K562 (cell line): ENCODE measurements around the gene PLEKHS1. TPM values are rescaled to one million over a fixed set of nuclear protein-coding genes. Genes with fewer than 3 reads are reported as not detected.

Source experiments
- ATAC-seq: fragments of 200-7000 bp; cut with Tn5 transposase; 3 replicates; pipeline ENCODE4 v1.9.1; 2020; ENCODE audit warnings: moderate library complexity
- BruUV-seq: library from RNA; stranded (reverse); fragments of 400-500 nt; replicated peaks from 2 replicates; lab custom pipeline; 2021; lab: Mats Ljungman, UMichigan
- CTCF ChIA-PET: fragments of 300-600 bp; formaldehyde crosslinking; extraction: SDS; loops from one replicate; lab custom pipeline; 2021; ENCODE audit warnings: low intra/inter-chr PET ratio; lab: Yijun Ruan, JAX
- POLR2A ChIA-PET: fragments of 300-600, 350-650 bp; sonication (Branson Sonifier 250); formaldehyde crosslinking; extraction: SDS; loops from one replicate; lab custom pipeline; 2021; ENCODE audit warnings: antibody characterized with exemption, inconsistent platforms; lab: Yijun Ruan, JAX
- DNase-seq, 4 experiments: peaks; one replicate each; pipeline versions ENCODE4 v3.0.0 to v3.0.0-alpha.2; 2011 to 2018; ENCODE audit warnings: low spot score in 3 of 4, mixed read lengths in 3 of 4; ENCODE audit errors: extremely low read depth in 1 of 4
- FAIRE-seq: peaks from 2 replicates; lab custom pipeline; 2011; peaks lifted over from hg19 to GRCh38; lab: Jason Lieb, UNC
- H2AFZ ChIP-seq: 2 replicates; pipeline ENCODE4 v1.6.0; 2011; ENCODE audit warnings: low read depth, low read length, control low read depth, inconsistent platforms
- H3K27ac ChIP-seq: fragments of 200-600 bp; 3 replicates; pipeline ENCODE4 v1.8.0; 2011; ENCODE audit warnings: low read depth, mild to moderate bottlenecking, control low read depth, inconsistent platforms, low read length, moderate library complexity, mixed read lengths; ENCODE audit errors: extremely low read depth
- H3K27me3 ChIP-seq, 2 experiments: fragments of 300-600 bp in 1 of 2; 2 replicates in 1 of 2; 3 replicates in 1 of 2; pipeline versions ENCODE4 v1.6.0 to v1.8.0; 2011; ENCODE audit warnings: inconsistent platforms in 2 of 2, low read length in 2 of 2, mild to moderate bottlenecking in 1 of 2, mixed read lengths in 1 of 2, moderate library complexity in 1 of 2; ENCODE audit not compliant: control insufficient read depth in 2 of 2, insufficient read depth in 2 of 2
- H3K36me3 ChIP-seq: fragments of 300-600 bp; 3 replicates; pipeline ENCODE4 v1.8.0; 2011; ENCODE audit warnings: mild to moderate bottlenecking, low read length, inconsistent platforms; ENCODE audit not compliant: control insufficient read depth, insufficient read depth
- H3K4me1 ChIP-seq, 2 experiments: fragments of 200-600 bp in 1 of 2; replicated peaks in 1 of 2; 2 replicates in 1 of 2; 3 replicates in 1 of 2; pipeline versions ENCODE4 v1.5.1 to v1.8.0; 2011; ENCODE audit warnings: inconsistent platforms in 2 of 2, low read length in 2 of 2, mild to moderate bottlenecking in 1 of 2, mixed read lengths in 1 of 2, moderate library complexity in 1 of 2; ENCODE audit not compliant: control insufficient read depth in 2 of 2, insufficient read depth in 2 of 2
- H3K4me2 ChIP-seq: 2 replicates; pipeline ENCODE4 v1.6.1; 2011; ENCODE audit warnings: low read length, control low read depth, inconsistent platforms, mixed read lengths; ENCODE audit not compliant: insufficient read depth
- H3K4me3 ChIP-seq: fragments of 200-600 bp; sonication (generic), shearing (Covaris generic); 2 replicates; pipeline ENCODE4 v1.5.1; 2016; ENCODE audit warnings: control low read depth, inconsistent platforms
- H3K79me2 ChIP-seq: fragments of 200-600 bp; 3 replicates; pipeline ENCODE4 v1.8.0; 2011; ENCODE audit warnings: low read length, inconsistent platforms; ENCODE audit not compliant: control insufficient read depth, insufficient read depth
- H3K9ac ChIP-seq, 2 experiments: 2 replicates each; pipeline versions ENCODE4 v1.6.0 to v1.6.1; 2011; ENCODE audit warnings: low read depth in 2 of 2, low read length in 2 of 2, control low read depth in 1 of 2, inconsistent platforms in 1 of 2, mild to moderate bottlenecking in 1 of 2, mixed read lengths in 1 of 2; ENCODE audit not compliant: insufficient read depth in 1 of 2
- H3K9me1 ChIP-seq: one replicate; pipeline ENCODE4 v1.6.0; 2011; ENCODE audit warnings: inconsistent platforms, mild to moderate bottlenecking, low read length, moderate library complexity; ENCODE audit not compliant: control insufficient read depth, insufficient read depth
- H3K9me3 ChIP-seq: replicated peaks from 2 replicates; pipeline ENCODE4 v1.5.1; 2011; ENCODE audit warnings: low read depth, low read length, inconsistent platforms; ENCODE audit not compliant: control insufficient read depth, insufficient read depth
- H4K20me1 ChIP-seq: replicated peaks from 2 replicates; pipeline ENCODE4 v1.6.1; 2011; ENCODE audit warnings: low read length, inconsistent platforms, mixed read lengths; ENCODE audit not compliant: control insufficient read depth, insufficient read depth
- KDM2B ChIP-seq: fragments of 250-450 bp; sonication (Bioruptor Pico); IDR thresholded peaks from 2 replicates; pipeline ENCODE4 v1.8.0; 2021; ENCODE audit warnings: mild to moderate bottlenecking, moderate library complexity
- POLR2A ChIP-seq: fragments of 450-650 bp; conservative IDR thresholded peaks from 2 replicates; pipeline ENCODE4 v1.6.1; 2016
- POLR2B ChIP-seq: fragments of 450-650 bp; IDR thresholded peaks from 2 replicates; pipeline ENCODE4 v1.6.1; 2018; ENCODE audit warnings: low read depth; ENCODE audit not compliant: partially characterized antibody
- POU5F1 ChIP-seq: fragments of 150-350 bp; IDR thresholded peaks from 2 replicates; pipeline ENCODE4 v1.6.1; 2014; ENCODE audit warnings: borderline replicate concordance, low read length, low read depth, mild to moderate bottlenecking; ENCODE audit not compliant: partially characterized antibody
- RBM39 ChIP-seq: fragments of 200-400 bp; formaldehyde crosslinking; optimal IDR thresholded peaks from 2 replicates; pipeline ENCODE3; 2018; ENCODE audit warnings: low read depth, low read length
- ZNF586 ChIP-seq: fragments of 450-650 bp; formaldehyde crosslinking; conservative IDR thresholded peaks from 2 replicates; pipeline ENCODE4 v1.4.0; 2020; ENCODE audit warnings: mild to moderate bottlenecking, moderate library complexity
- WGBS: fragments of 100-300 bp; shearing (Covaris generic); methylation state at CpG from one replicate; pipeline ENCODE4 v1.1.6; 2016; ENCODE audit warnings: low coverage, mixed read lengths; ENCODE audit not compliant: insufficient coverage; ENCODE audit errors: missing lambda C conversion rate; 5-methylcytosine and 5-hydroxymethylcytosine counted together
- in situ Hi-C: fragments of 300-500 bp; cut with MboI; formaldehyde crosslinking; loops from 4 replicates; pipeline ENCODE4 v1.15.0; 2018; ENCODE audit warnings: inconsistent platforms, mixed read lengths
- intact Hi-C: fragments of 100-400 bp; cut with micrococcal nuclease; formaldehyde crosslinking; loops from 2 replicates; pipeline ENCODE4 v1.14.2; 2022
- polyA plus RNA-seq, 8 experiments: library from polyadenylated mRNA; depleted of rRNA in 4 of 8; stranded (reverse) in 5 of 8; unstranded in 3 of 8; fragments of >200 nt; fragmentation: Nextera tagmentation in 2 of 8; fragmentation: Illumina TruSeq in 1 of 8; extraction: Ambion mirVana in 2 of 8; extraction: Trizol in 1 of 8; gene quantifications; 2 replicates each; pipeline versions ENCODE4 v1.2.1 to v1.2.3, GENCODE V29; 2011 to 2014; ENCODE audit warnings: inconsistent platforms in 1 of 8, missing spikeins in 1 of 8
- total RNA-seq, 7 experiments: library from RNA; depleted of rRNA in 6 of 7; stranded (reverse); fragments of >200 nt in 6 of 7; fragmentation: Illumina TruSeq in 2 of 7; extraction: Trizol in 2 of 7; gene quantifications; 2 replicates each; pipeline versions ENCODE4 v1.2.1 to v1.2.3, GENCODE V29; 2011 to 2021; ENCODE audit warnings: low replicate concordance in 1 of 7
- TF ChIP-seq, protein P1 (sequence below): fragments of 250-450 bp; sonication (Bioruptor Pico); IDR thresholded peaks from 2 replicates; pipeline ENCODE4 v1.5.0; 2021; ENCODE audit warnings: mild to moderate bottlenecking, moderate library complexity
- TF ChIP-seq, protein P2 (sequence below): fragments of 150-350 bp; IDR thresholded peaks from 2 replicates; pipeline ENCODE4 v1.6.1; 2014; ENCODE audit warnings: low read depth, mild to moderate bottlenecking, low read length, borderline replicate concordance
- TF ChIP-seq, protein P3 (sequence below), 2 experiments: fragments of 150-350 bp in 1 of 2; IDR thresholded peaks; 2 replicates each; pipeline ENCODE4 v1.6.1; 2012 to 2016; ENCODE audit warnings: low read depth in 2 of 2, low read length in 2 of 2, mild to moderate bottlenecking in 1 of 2, moderate library complexity in 1 of 2

Gene PLEKHS1
- total and polyA plus RNA-seq, 9 of the 15 experiments (the other 6 are each of a cell fraction or from before 2014, with no cell fraction given) = not detected

DNA sequence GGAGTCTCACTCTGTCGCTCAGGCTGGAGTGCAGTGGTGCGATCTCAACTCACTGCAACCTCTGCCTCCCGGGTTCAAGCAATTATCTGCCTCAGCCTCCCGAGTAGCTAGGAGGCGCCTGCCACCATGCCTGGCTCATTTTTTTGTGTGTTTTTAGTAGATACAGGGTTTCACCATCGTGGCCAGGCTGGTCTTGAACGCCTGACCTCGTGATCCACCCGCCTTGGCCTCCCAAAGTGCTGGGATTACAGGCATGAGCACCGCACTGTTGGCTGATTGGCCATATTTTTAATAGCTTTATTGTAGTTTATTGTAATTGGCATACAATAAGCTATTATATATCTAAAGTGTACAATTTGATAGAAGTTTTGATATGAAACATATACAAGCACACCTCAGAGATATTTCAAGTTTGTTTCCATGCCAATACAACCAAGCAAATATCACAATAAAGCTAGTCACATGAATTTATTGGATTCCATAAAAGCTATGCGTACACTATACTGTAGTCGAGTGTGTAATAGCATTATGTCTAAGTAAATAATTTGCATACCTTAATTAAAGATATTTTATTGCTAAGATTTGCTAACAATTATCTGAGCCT, 5.6 kb downstream of the PLEKHS1 start:
- H3K4me1 ChIP-seq = no peaks in the 10 kb centered on the region
- TF ChIP-seq POLR2B (no peak), KDM2B (CRISPR knock-in tag) (no peak), POU5F1 (no peak), ZNF586 (CRISPR knock-in tag) (no peak), RBM39 (no peak), POLR2A (no peak)
- TF ChIP-seq, protein P1, sequence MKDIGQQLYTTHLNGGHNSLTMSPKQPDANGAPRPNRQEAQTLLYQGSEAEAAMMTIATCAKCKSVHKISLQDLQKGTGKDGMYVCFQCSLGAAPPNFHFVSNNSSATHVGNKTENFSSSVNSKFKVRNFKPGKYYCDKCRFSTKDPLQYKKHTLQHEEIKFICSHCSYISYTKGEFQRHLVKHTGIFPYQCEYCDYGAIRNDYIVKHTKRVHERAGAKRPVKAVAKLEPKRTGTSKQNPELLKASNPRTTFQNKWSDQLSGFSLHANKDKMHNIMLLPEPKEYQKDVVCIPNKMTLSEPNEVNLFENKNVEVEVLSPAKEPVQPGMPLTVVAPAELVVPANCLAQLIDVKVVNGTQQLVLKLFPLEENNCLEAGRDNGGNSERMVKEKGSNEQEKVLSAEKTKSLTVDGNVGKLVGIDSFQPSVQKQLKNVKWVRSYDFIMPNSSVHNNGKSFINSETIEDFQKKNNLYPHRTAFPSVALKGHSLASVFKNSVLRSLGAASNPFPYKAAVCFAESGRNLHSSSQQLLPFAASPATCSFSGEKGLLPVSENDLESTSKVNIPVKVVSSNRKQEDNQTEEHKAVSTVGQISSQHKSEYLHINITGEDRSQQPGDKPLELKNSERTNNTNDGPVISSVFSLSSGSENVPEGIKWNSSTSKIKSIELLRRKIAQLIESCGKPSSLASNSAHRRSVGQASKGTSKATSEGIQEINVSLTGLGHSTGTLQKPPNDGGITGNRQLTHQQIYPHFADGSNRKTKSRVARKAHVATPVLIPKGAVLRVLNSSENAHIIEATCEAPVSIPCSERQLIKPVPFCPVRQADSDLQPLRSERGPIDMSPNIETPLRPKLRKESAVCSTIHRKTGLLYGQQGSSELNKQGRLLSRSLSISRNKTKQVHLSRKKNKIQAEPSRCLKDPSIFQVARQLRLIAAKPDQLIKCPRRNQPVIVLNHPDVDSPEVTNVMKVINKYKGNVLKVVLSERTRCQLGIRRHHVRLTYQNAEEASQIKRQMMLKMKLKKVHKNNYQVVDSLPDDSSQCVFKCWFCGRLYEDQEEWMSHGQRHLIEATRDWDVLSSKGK (CRISPR knock-in tag) = no peak
- TF ChIP-seq, protein P2, sequence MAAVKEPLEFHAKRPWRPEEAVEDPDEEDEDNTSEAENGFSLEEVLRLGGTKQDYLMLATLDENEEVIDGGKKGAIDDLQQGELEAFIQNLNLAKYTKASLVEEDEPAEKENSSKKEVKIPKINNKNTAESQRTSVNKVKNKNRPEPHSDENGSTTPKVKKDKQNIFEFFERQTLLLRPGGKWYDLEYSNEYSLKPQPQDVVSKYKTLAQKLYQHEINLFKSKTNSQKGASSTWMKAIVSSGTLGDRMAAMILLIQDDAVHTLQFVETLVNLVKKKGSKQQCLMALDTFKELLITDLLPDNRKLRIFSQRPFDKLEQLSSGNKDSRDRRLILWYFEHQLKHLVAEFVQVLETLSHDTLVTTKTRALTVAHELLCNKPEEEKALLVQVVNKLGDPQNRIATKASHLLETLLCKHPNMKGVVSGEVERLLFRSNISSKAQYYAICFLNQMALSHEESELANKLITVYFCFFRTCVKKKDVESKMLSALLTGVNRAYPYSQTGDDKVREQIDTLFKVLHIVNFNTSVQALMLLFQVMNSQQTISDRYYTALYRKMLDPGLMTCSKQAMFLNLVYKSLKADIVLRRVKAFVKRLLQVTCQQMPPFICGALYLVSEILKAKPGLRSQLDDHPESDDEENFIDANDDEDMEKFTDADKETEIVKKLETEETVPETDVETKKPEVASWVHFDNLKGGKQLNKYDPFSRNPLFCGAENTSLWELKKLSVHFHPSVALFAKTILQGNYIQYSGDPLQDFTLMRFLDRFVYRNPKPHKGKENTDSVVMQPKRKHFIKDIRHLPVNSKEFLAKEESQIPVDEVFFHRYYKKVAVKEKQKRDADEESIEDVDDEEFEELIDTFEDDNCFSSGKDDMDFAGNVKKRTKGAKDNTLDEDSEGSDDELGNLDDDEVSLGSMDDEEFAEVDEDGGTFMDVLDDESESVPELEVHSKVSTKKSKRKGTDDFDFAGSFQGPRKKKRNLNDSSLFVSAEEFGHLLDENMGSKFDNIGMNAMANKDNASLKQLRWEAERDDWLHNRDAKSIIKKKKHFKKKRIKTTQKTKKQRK = no peak
- TF ChIP-seq, protein P3, sequence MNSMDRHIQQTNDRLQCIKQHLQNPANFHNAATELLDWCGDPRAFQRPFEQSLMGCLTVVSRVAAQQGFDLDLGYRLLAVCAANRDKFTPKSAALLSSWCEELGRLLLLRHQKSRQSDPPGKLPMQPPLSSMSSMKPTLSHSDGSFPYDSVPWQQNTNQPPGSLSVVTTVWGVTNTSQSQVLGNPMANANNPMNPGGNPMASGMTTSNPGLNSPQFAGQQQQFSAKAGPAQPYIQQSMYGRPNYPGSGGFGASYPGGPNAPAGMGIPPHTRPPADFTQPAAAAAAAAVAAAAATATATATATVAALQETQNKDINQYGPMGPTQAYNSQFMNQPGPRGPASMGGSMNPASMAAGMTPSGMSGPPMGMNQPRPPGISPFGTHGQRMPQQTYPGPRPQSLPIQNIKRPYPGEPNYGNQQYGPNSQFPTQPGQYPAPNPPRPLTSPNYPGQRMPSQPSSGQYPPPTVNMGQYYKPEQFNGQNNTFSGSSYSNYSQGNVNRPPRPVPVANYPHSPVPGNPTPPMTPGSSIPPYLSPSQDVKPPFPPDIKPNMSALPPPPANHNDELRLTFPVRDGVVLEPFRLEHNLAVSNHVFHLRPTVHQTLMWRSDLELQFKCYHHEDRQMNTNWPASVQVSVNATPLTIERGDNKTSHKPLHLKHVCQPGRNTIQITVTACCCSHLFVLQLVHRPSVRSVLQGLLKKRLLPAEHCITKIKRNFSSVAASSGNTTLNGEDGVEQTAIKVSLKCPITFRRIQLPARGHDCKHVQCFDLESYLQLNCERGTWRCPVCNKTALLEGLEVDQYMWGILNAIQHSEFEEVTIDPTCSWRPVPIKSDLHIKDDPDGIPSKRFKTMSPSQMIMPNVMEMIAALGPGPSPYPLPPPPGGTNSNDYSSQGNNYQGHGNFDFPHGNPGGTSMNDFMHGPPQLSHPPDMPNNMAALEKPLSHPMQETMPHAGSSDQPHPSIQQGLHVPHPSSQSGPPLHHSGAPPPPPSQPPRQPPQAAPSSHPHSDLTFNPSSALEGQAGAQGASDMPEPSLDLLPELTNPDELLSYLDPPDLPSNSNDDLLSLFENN (IDR thresholded peaks at IDR 0.05; ENCODE audit: low read depth in 2 of 2, low read length in 2 of 2) = no peak

More for the DNA sequence above, 5.6 kb downstream of the PLEKHS1 start:
- H3K9ac ChIP-seq = no peak overlapping the region
- no peaks in the 10 kb centered on the region for H3K9me1 ChIP-seq
- in situ Hi-C loops (no loop called here), intact Hi-C loops (no loop called here)
- H4K20me1 ChIP-seq = no peaks in the 10 kb centered on the region
- H3K36me3 ChIP-seq = no peaks in the 10 kb centered on the region
- CTCF ChIA-PET = no interaction called here
- WGBS = under 1% methylated on average over 11 of the region's 12 CpGs
- no peak for DNase-seq
- POLR2A ChIA-PET = no interaction called here
- H3K27ac ChIP-seq = no peak overlapping the region
- H3K9me3 ChIP-seq = no peaks in the 10 kb centered on the region
- BruUV-seq = no TSS peak
- H2AFZ ChIP-seq = no peak overlapping the region
- H3K4me2 ChIP-seq = no peak overlapping the region
- peaks cover 2 to 15% of the 10 kb centered on the region in 2 experiments; a peak in 2 of 5 replicates for H3K27me3 ChIP-seq
- no peak overlapping the region for H3K4me3 ChIP-seq
- ATAC-seq = no peak
- no peaks in the 10 kb centered on the region for H3K79me2 ChIP-seq
- FAIRE-seq = no peak
